ENCODE data around the gene SUFU.

- TF ChIP-seq, protein P1, sequence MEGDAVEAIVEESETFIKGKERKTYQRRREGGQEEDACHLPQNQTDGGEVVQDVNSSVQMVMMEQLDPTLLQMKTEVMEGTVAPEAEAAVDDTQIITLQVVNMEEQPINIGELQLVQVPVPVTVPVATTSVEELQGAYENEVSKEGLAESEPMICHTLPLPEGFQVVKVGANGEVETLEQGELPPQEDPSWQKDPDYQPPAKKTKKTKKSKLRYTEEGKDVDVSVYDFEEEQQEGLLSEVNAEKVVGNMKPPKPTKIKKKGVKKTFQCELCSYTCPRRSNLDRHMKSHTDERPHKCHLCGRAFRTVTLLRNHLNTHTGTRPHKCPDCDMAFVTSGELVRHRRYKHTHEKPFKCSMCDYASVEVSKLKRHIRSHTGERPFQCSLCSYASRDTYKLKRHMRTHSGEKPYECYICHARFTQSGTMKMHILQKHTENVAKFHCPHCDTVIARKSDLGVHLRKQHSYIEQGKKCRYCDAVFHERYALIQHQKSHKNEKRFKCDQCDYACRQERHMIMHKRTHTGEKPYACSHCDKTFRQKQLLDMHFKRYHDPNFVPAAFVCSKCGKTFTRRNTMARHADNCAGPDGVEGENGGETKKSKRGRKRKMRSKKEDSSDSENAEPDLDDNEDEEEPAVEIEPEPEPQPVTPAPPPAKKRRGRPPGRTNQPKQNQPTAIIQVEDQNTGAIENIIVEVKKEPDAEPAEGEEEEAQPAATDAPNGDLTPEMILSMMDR (IDR thresholded peaks at IDR 0.05; ENCODE audit: borderline replicate concordance, extremely low read depth, low read length, poor library complexity, severe bottlenecking), result no peak
- no peak for TF ChIP-seq EZH2 (IDR thresholded peaks at IDR 0.05; ENCODE audit: borderline replicate concordance, low read depth, low read length, severe bottlenecking)
These were observed 143.9 kb downstream of the SUFU start for GRCh38 chr10:102647443-102648268.
